ENCODE measurements around the gene POLR3B.

- no peak for TF ChIP-seq EP300 (IDR thresholded peaks at IDR 0.05)
- no peak for TF ChIP-seq CTCF (IDR thresholded peaks at IDR 0.05)
- TF ChIP-seq POLR2A (IDR thresholded peaks at IDR 0.05), result no peak
- TF ChIP-seq POLR2AphosphoS5 (IDR thresholded peaks at IDR 0.05), result no peak
Measured at GRCh38 chr12:106519607-106520021, 162.1 kb downstream of the POLR3B start.
